SU-DHL-6 (cell line): Measurements from ENCODE around the gene MAGEE1.

ENCODE experiments used
- EZH2phosphoT487 ChIP-seq: fragments of 200-600 bp; sonication (generic), shearing (Covaris generic); conservative IDR thresholded peaks from 2 replicates; pipeline ENCODE4 v1.6.1; 2018; ENCODE audit warnings: mild to moderate bottlenecking, antibody characterized with exemption, low read length, moderate library complexity, mixed read lengths
- TF ChIP-seq, protein P1 (sequence below): fragments of 200-600 bp; sonication (generic); IDR thresholded peaks from one replicate; pipeline ENCODE4 v1.5.1; 2017; ENCODE audit warnings: antibody characterized with exemption, mild to moderate bottlenecking, low read length, moderate library complexity; ENCODE audit not compliant: insufficient read depth, poor library complexity, severe bottlenecking

DNA sequence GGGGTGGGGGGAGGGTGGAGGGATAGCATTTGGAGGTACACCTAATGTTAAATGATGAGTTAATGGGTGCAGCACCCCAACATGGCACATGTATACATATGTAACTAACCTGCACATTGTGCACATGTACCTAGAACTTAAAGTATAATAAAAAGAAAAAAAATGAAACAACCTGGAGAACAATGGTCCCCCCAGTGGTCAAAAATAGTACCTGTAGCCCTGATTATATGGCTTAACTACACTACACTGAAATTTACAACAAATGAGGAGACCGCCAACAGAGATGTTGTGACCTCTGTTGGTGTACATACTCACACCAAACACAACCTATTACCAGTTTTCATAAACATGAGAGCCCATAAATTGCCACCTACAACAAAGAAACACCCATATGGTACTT lies 7.3 kb upstream of the MAGEE1 start:
- TF ChIP-seq, protein P1, sequence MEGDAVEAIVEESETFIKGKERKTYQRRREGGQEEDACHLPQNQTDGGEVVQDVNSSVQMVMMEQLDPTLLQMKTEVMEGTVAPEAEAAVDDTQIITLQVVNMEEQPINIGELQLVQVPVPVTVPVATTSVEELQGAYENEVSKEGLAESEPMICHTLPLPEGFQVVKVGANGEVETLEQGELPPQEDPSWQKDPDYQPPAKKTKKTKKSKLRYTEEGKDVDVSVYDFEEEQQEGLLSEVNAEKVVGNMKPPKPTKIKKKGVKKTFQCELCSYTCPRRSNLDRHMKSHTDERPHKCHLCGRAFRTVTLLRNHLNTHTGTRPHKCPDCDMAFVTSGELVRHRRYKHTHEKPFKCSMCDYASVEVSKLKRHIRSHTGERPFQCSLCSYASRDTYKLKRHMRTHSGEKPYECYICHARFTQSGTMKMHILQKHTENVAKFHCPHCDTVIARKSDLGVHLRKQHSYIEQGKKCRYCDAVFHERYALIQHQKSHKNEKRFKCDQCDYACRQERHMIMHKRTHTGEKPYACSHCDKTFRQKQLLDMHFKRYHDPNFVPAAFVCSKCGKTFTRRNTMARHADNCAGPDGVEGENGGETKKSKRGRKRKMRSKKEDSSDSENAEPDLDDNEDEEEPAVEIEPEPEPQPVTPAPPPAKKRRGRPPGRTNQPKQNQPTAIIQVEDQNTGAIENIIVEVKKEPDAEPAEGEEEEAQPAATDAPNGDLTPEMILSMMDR = no peak
- no peak for TF ChIP-seq EZH2phosphoT487
